Esophagus mucosa (tissue), 1 donor: ENCODE results near the gene UBE2L5. TPM values are rescaled to one million over a fixed set of nuclear protein-coding genes. Genes with fewer than 3 reads are reported as not detected.

Experiments
- ATAC-seq: fragments of 200-7000 bp; cut with Tn5 transposase; one replicate; pipeline ENCODE4 v1.9.1; 2020
- total RNA-seq: library from RNA; stranded (reverse); gene quantifications from one replicate; pipeline ENCODE4 v1.2.4, GENCODE V29; 2023
- donor health status: DM: yes; HTN: yes; CAD: no.

The UBE2L5 gene
- total RNA-seq = not detected

GRCh38 chr13:30422054-30422839, at the start of gene UBE2L5:
Gene UBE2L5 (plus strand): TSS chr13:30422493. CDS start chr13:30427991, 5,498 bp downstream.
- ATAC-seq = peak; percentile 89

- no peak for ATAC-seq
Measured at GRCh38 chr13:30373727-30374126, 48.6 kb upstream of the UBE2L5 start.

GRCh38 chr13:30375265-30375835, 46.9 kb upstream of the UBE2L5 start:
- ATAC-seq = no peak

- peak; percentile 43 for ATAC-seq
Measured at GRCh38 chr13:30376426-30377311, 45.6 kb upstream of the UBE2L5 start.

GRCh38 chr13:30377312-30377685, 45.0 kb upstream of the UBE2L5 start:
- no peak for ATAC-seq

- no peak for ATAC-seq
Measured at GRCh38 chr13:30378191-30378590, 44.1 kb upstream of the UBE2L5 start.

GRCh38 chr13:30381049-30381448, 41.2 kb upstream of the UBE2L5 start:
- ATAC-seq = no peak

- no peak for ATAC-seq
Measured at GRCh38 chr13:30382836-30383525, 39.3 kb upstream of the UBE2L5 start.

- ATAC-seq = peak; percentile 62
Measured at GRCh38 chr13:30388406-30389283, 33.6 kb upstream of the UBE2L5 start.

- no peak for ATAC-seq
Measured at GRCh38 chr13:30391956-30392680, 30.2 kb upstream of the UBE2L5 start.

- ATAC-seq = no peak
Measured at GRCh38 chr13:30392681-30393045, 29.6 kb upstream of the UBE2L5 start.

- ATAC-seq = peak; percentile 1
Measured at GRCh38 chr13:30394751-30395191, 27.5 kb upstream of the UBE2L5 start.

GRCh38 chr13:30395192-30396158, 26.8 kb upstream of the UBE2L5 start:
- peak; percentile 94 for ATAC-seq

GRCh38 chr13:30396434-30397075, 25.7 kb upstream of the UBE2L5 start:
- peak; percentile 53 for ATAC-seq

GRCh38 chr13:30398601-30399072, 23.7 kb upstream of the UBE2L5 start:
- ATAC-seq = no peak

GRCh38 chr13:30400376-30400775, 21.9 kb upstream of the UBE2L5 start:
- ATAC-seq = no peak

- ATAC-seq = no peak
Measured at GRCh38 chr13:30401347-30401746, 20.9 kb upstream of the UBE2L5 start.

- ATAC-seq = no peak
Measured at GRCh38 chr13:30403456-30403855, 18.8 kb upstream of the UBE2L5 start.

GRCh38 chr13:30404207-30404606, 18.1 kb upstream of the UBE2L5 start:
- no peak for ATAC-seq
